Subcutaneous abdominal adipose tissue (tissue), 5 donors: ENCODE data around the gene GPR85.
"Not testable (repeated sequence)": the region's sequence is repeated elsewhere in the genome, so short reads cannot be mapped to it uniquely, and the experiment has no call there.

ENCODE experiments used
- H3K27ac ChIP-seq: one replicate; pipeline ENCODE4 v1.7.0; 2013; ENCODE audit warnings: low read depth, mild to moderate bottlenecking, inconsistent platforms, low read length, moderate library complexity
- H3K27me3 ChIP-seq, 5 donors: one replicate each; pipeline ENCODE4 v1.7.0; 2013; ENCODE audit warnings: low read length in 5 of 5, inconsistent platforms in 1 of 5; ENCODE audit not compliant: control insufficient read depth in 5 of 5, insufficient read depth in 4 of 5
- H3K36me3 ChIP-seq, 5 donors: one replicate each; pipeline ENCODE4 v1.7.0; 2013; ENCODE audit warnings: low read length in 5 of 5; ENCODE audit not compliant: control insufficient read depth in 5 of 5, insufficient read depth in 5 of 5
- H3K4me1 ChIP-seq, 5 donors: one replicate each; pipeline ENCODE4 v1.7.0; 2013; ENCODE audit warnings: low read length in 5 of 5, mild to moderate bottlenecking in 3 of 5, moderate library complexity in 1 of 5; ENCODE audit not compliant: control insufficient read depth in 5 of 5, insufficient read depth in 5 of 5
- H3K4me3 ChIP-seq, 5 donors: one replicate each; pipeline ENCODE4 v1.7.0; 2013; ENCODE audit warnings: low read length in 5 of 5, low read depth in 1 of 5
- H3K9ac ChIP-seq, 5 donors: one replicate each; pipeline ENCODE4 v1.7.0; 2013; ENCODE audit warnings: low read length in 5 of 5, mild to moderate bottlenecking in 4 of 5, moderate library complexity in 3 of 5
- H3K9me3 ChIP-seq, 5 donors: one replicate each; pipeline ENCODE4 v1.7.0; 2013; ENCODE audit warnings: low read length in 5 of 5; ENCODE audit not compliant: control insufficient read depth in 5 of 5
- donor health status: healthy.
- donor health status: healthy.
- donor health status: healthy.
- donor health status: healthy.
- donor health status: healthy.

The GPR85 gene

GRCh38 chr7:113084496-113085172, 2.0 kb downstream of the GPR85 start:
- no peaks in the 10 kb centered on the region for H3K36me3 ChIP-seq
- peaks cover 0 to 10% (median 5%) of the 10 kb centered on the region in 5 donors for H3K27me3 ChIP-seq
- H3K9me3 ChIP-seq, result no peaks in the 10 kb centered on the region
- no peak overlapping the region for H3K4me3 ChIP-seq
- no peak overlapping the region for H3K27ac ChIP-seq
- H3K9ac ChIP-seq, result no peak overlapping the region
- peaks cover 0 to 20% (median 16%) of the 10 kb centered on the region in 5 donors for H3K4me1 ChIP-seq

- no peak overlapping the region for H3K4me3 ChIP-seq
These were observed 2.7 kb downstream of the GPR85 start for GRCh38 chr7:113083816-113084495.

GRCh38 chr7:113083132-113083815, 3.4 kb downstream of the GPR85 start:
- Histone ChIP-seq H3K27ac (no peak overlapping the region), H3K36me3 (no peaks in the 10 kb centered on the region), H3K9me3 (no peaks in the 10 kb centered on the region), H3K9ac (no peak overlapping the region), H3K4me3 (no peak overlapping the region), H3K27me3 (peaks cover 0 to 10% (median 5%) of the 10 kb centered on the region in 5 donors), H3K4me1 (peaks cover 0 to 20% (median 16%) of the 10 kb centered on the region in 5 donors)

More at GRCh38 chr7:113083816-113084495, 2.7 kb downstream of the GPR85 start:
- peaks cover 0 to 20% (median 16%) of the 10 kb centered on the region in 5 donors for H3K4me1 ChIP-seq
- no peak overlapping the region for H3K27ac ChIP-seq
- H3K36me3 ChIP-seq, result no peaks in the 10 kb centered on the region
- no peaks in the 10 kb centered on the region for H3K9me3 ChIP-seq
- no peak overlapping the region for H3K9ac ChIP-seq
- H3K27me3 ChIP-seq, result peaks cover 0 to 10% (median 5%) of the 10 kb centered on the region in 5 donors

GRCh38 chr7:113078331-113078730, 8.3 kb downstream of the GPR85 start:
- Histone ChIP-seq H3K9me3 (no peaks in the 10 kb centered on the region), H3K4me1 (no peaks in the 10 kb centered on the region), H3K4me3 (no peak overlapping the region)

GRCh38 chr7:113076703-113077102, 9.9 kb downstream of the GPR85 start:
- no peaks in the 10 kb centered on the region for H3K36me3 ChIP-seq
- no peaks in the 10 kb centered on the region for H3K27me3 ChIP-seq
- no peak overlapping the region for H3K4me3 ChIP-seq
- no peak overlapping the region for H3K27ac ChIP-seq
- H3K9ac ChIP-seq, result no peak overlapping the region
- no peaks in the 10 kb centered on the region for H3K4me1 ChIP-seq
- H3K9me3 ChIP-seq, result no peaks in the 10 kb centered on the region

More at GRCh38 chr7:113078331-113078730, 8.3 kb downstream of the GPR85 start:
- Histone ChIP-seq H3K27ac (no peak overlapping the region), H3K9ac (no peak overlapping the region), H3K36me3 (no peaks in the 10 kb centered on the region), H3K27me3 (peaks cover 0 to 2% (median 0%) of the 10 kb centered on the region in 5 donors)

- H3K9ac ChIP-seq, result no peak overlapping the region
- no peak overlapping the region for H3K27ac ChIP-seq
- no peaks in the 10 kb centered on the region for H3K4me1 ChIP-seq
- no peak overlapping the region for H3K4me3 ChIP-seq
- H3K36me3 ChIP-seq, result no peaks in the 10 kb centered on the region
- no peaks in the 10 kb centered on the region for H3K27me3 ChIP-seq
- H3K9me3 ChIP-seq, result no peaks in the 10 kb centered on the region
These were observed 15.2 kb downstream of the GPR85 start for GRCh38 chr7:113071465-113071864.

GRCh38 chr7:113062499-113062898, 24.1 kb downstream of the GPR85 start:
- Histone ChIP-seq H3K4me1 (no peaks in the 10 kb centered on the region), H3K9me3 (no peaks in the 10 kb centered on the region), H3K4me3 (no peak overlapping the region), H3K9ac (no peak overlapping the region), H3K27me3 (peaks cover 0 to 2% (median 0%) of the 10 kb centered on the region in 5 donors), H3K36me3 (no peaks in the 10 kb centered on the region), H3K27ac (no peak overlapping the region)

- Histone ChIP-seq H3K9me3 (no peaks in the 10 kb centered on the region), H3K4me3 (no peak overlapping the region), H3K4me1 (no peaks in the 10 kb centered on the region), H3K27me3 (peaks cover 0 to 2% (median 0%) of the 10 kb centered on the region in 5 donors), H3K9ac (no peak overlapping the region), H3K36me3 (no peaks in the 10 kb centered on the region), H3K27ac (no peak overlapping the region)
These were observed 26.5 kb downstream of the GPR85 start for GRCh38 chr7:113060100-113060499.

- H3K27ac ChIP-seq, result no peak overlapping the region
- no peaks in the 10 kb centered on the region for H3K27me3 ChIP-seq
- H3K9me3 ChIP-seq, result no peaks in the 10 kb centered on the region
- no peak overlapping the region for H3K4me3 ChIP-seq
- no peak overlapping the region for H3K9ac ChIP-seq
- no peaks in the 10 kb centered on the region for H3K4me1 ChIP-seq
- no peaks in the 10 kb centered on the region for H3K36me3 ChIP-seq
These were observed 31.7 kb downstream of the GPR85 start for GRCh38 chr7:113054938-113055337.

- H3K27me3 ChIP-seq, H3K4me1 ChIP-seq, H3K9me3 ChIP-seq, H3K4me3 ChIP-seq, H3K36me3 ChIP-seq, H3K9ac ChIP-seq, H3K27ac ChIP-seq: not testable (repeated sequence)
These were observed 32.4 kb downstream of the GPR85 start for GRCh38 chr7:113054272-113054671.
